HG02840 (cell line): ENCODE measurements around the gene C6orf15.

Experiments used
- ATAC-seq: cut with Tn5 transposase; IDR thresholded peaks from one replicate; pipeline ENCODE4 v1.9.1; 2021; ENCODE audit warnings: mild to moderate bottlenecking, moderate library complexity, moderate number of reproducible peaks; ENCODE audit not compliant: unreplicated experiment, low FRiP score

The C6orf15 gene

GRCh38 chr6:31110825-31111582 is 1.4 kb downstream of the C6orf15 start:
- no peak for ATAC-seq

GRCh38 chr6:31107052-31107451 is 5.3 kb downstream of the C6orf15 start:
- no peak for ATAC-seq

- no peak for ATAC-seq
These were observed 9.2 kb downstream of the C6orf15 start for GRCh38 chr6:31103136-31103535.

GRCh38 chr6:31098449-31098938 is 13.9 kb downstream of the C6orf15 start:
- ATAC-seq = no peak

- ATAC-seq = no peak
These were observed 15.7 kb downstream of the C6orf15 start for GRCh38 chr6:31096656-31097055.

- ATAC-seq = no peak
These were observed 16.2 kb downstream of the C6orf15 start for GRCh38 chr6:31096215-31096614.

GRCh38 chr6:31094389-31094881 is 17.9 kb downstream of the C6orf15 start:
- ATAC-seq = no peak

- ATAC-seq = no peak
These were observed 19.4 kb downstream of the C6orf15 start for GRCh38 chr6:31092769-31093505.

GRCh38 chr6:31092238-31092637 is 20.1 kb downstream of the C6orf15 start:
- no peak for ATAC-seq

GRCh38 chr6:31091680-31092079 is 20.7 kb downstream of the C6orf15 start:
- no peak for ATAC-seq

GRCh38 chr6:31090973-31091364 is 21.4 kb downstream of the C6orf15 start:
- no peak for ATAC-seq

- no peak for ATAC-seq
These were observed 22.0 kb downstream of the C6orf15 start for GRCh38 chr6:31090275-31090972.

GRCh38 chr6:31087494-31088089 is 24.8 kb downstream of the C6orf15 start:
- ATAC-seq = no peak

- ATAC-seq = no peak
These were observed 25.5 kb downstream of the C6orf15 start for GRCh38 chr6:31086788-31087440.

- no peak for ATAC-seq
These were observed 28.5 kb downstream of the C6orf15 start for GRCh38 chr6:31083742-31084354.

- ATAC-seq = no peak
These were observed 30.5 kb downstream of the C6orf15 start for GRCh38 chr6:31081872-31082271.

- ATAC-seq = no peak
These were observed 32.6 kb downstream of the C6orf15 start for GRCh38 chr6:31079656-31080261.

- no peak for ATAC-seq
These were observed 35.8 kb downstream of the C6orf15 start for GRCh38 chr6:31076611-31077010.

GRCh38 chr6:31075528-31075927 is 36.8 kb downstream of the C6orf15 start:
- no peak for ATAC-seq
